Heart left ventricle (tissue), 13 donors: ENCODE data around the gene SLC13A4.

Source experiments
- CTCF ChIP-seq, 12 donors: fragments of 200-600 bp; sonication (generic) in 4 of 12; IDR thresholded peaks; one replicate each; pipeline versions ENCODE4 v1.5.0 to v1.8.0; 2018 to 2022; ENCODE audit warnings: antibody characterized with exemption in 12 of 12, mild to moderate bottlenecking in 5 of 12
- POLR2A ChIP-seq, 2 donors: fragments of 450-650 bp; IDR thresholded peaks; one replicate each; pipeline ENCODE4 v1.6.1; 2017; ENCODE audit warnings: antibody characterized with exemption in 2 of 2, mild to moderate bottlenecking in 2 of 2, moderate library complexity in 2 of 2
- donor health status: ischemic (EF 13 %, LVEDD 7.1; RV severe dilation, severe dysfunction).
- donor health status: DM: no; HTN: yes; CAD: no.
- donor health status: DM: no; HTN: no; CAD: no.
- donor health status: ischemic (EF 25% LVEDD 6.9; RV normal size, moderate dysfunction).
- donor health status: ischemic (EF 25% LVEDD 5.7; RV mildly dilated, moderate dysfunction).
- donor health status: ischemic (EF 35%, LVEDD 5.7; RV mildly dilated, moderate dysfunction).
- donor health status: nonischemic (EF 11% LVEDD 7.7; RV severe dilation, severe dysfunction).
- donor health status: DM: yes; HTN: yes; CAD: no.
- donor health status: PGD.
- donor health status: ischemic (EF 29% LVEDD 5.4; RV normal size, mild dysfunction).
- donor health status: nonischemic (EF 23%, LVEDD 6.1; RV moderate dilation, normal function).

- peak in 1 of 2 donors; percentile 25 for TF ChIP-seq POLR2A (IDR thresholded peaks at IDR 0.05)
- TF ChIP-seq CTCF (IDR thresholded peaks at IDR 0.05), result no peak
Observed at GRCh38 chr7:135758531-135758932, 30.5 kb upstream of the SLC13A4 start.
